Sigmoid colon (tissue), 7 donors: ENCODE data around the gene UBE2J1. TPM values are rescaled to one million over a fixed set of nuclear protein-coding genes. Genes with fewer than 3 reads are reported as not detected.

ENCODE experiments used
- DNase-seq: peaks from one replicate; pipeline ENCODE4 v3.0.0-alpha.2; 2019
- H3K27ac ChIP-seq, 4 donors: fragments of 200-600 bp; sonication (generic); one replicate each; pipeline ENCODE4 v1.5.1; 2016 to 2019; ENCODE audit warnings: mild to moderate bottlenecking in 1 of 4
- H3K27me3 ChIP-seq, 3 donors: fragments of 200-600 bp; sonication (generic); one replicate each; pipeline ENCODE4 v1.5.1; 2019; ENCODE audit warnings: mild to moderate bottlenecking in 1 of 3
- H3K36me3 ChIP-seq, 4 donors: fragments of 200-600 bp; sonication (generic); one replicate each; pipeline ENCODE4 v1.5.1; 2016 to 2019
- H3K4me1 ChIP-seq, 4 donors: fragments of 200-600 bp; sonication (generic); one replicate each; pipeline ENCODE4 v1.5.1; 2017 to 2019
- H3K4me3 ChIP-seq, 4 donors: fragments of 200-600 bp; sonication (generic); one replicate each; pipeline ENCODE4 v1.5.1; 2017 to 2019; ENCODE audit warnings: mild to moderate bottlenecking in 2 of 4, moderate library complexity in 1 of 4
- H3K9me3 ChIP-seq, 4 donors: fragments of 200-600 bp in 3 of 4; sonication (generic) in 3 of 4; one replicate each; pipeline versions ENCODE4 v1.5.1 to v1.6.1; 2013 to 2019
- EP300 ChIP-seq, 4 donors: sonication (generic); formaldehyde crosslinking; IDR thresholded peaks; one replicate each; pipeline ENCODE4 v1.6.1; 2017; ENCODE audit warnings: antibody characterized with exemption in 4 of 4
- POLR2A ChIP-seq, 2 donors: fragments of 450-650 bp; IDR thresholded peaks; one replicate each; pipeline ENCODE4 v1.6.1; 2016; ENCODE audit warnings: antibody characterized with exemption in 2 of 2, mild to moderate bottlenecking in 2 of 2, moderate library complexity in 2 of 2
- POLR2AphosphoS5 ChIP-seq, 4 donors: sonication (generic); formaldehyde crosslinking; IDR thresholded peaks; one replicate each; pipeline ENCODE4 v1.6.1; 2017; ENCODE audit warnings: antibody characterized with exemption in 4 of 4
- WGBS, 2 donors: extraction: QIAGEN DNeasy Blood & Tissue Kit; methylation state at CpG; one replicate each; pipeline ENCODE4 v1.1.7; 2013; 5-methylcytosine and 5-hydroxymethylcytosine counted together
- intact Hi-C: fragments of 100-400 bp; cut with DNase I; formaldehyde crosslinking; loops from one replicate; pipeline ENCODE4 v1.15.1; 2023
- polyA plus RNA-seq, 3 donors: library from polyadenylated mRNA; stranded (reverse); fragments of 200-250 nt; gene quantifications; one replicate each; pipeline ENCODE4 v1.2.3, GENCODE V29; 2013
- total RNA-seq, 4 donors: library from RNA; depleted of rRNA; stranded (reverse); fragments of >200 nt; gene quantifications; one replicate each; pipeline ENCODE4 v1.1.0, GENCODE V29; 2016
- TF ChIP-seq, protein P1 (sequence below), 4 experiments: fragments of 450-650 bp in 3 of 4; fragments of 200-600 bp in 1 of 4; IDR thresholded peaks; one replicate each; pipeline ENCODE4 v1.5.1; 2016 to 2019; ENCODE audit warnings: antibody characterized with exemption in 4 of 4, mild to moderate bottlenecking in 3 of 4, moderate library complexity in 2 of 4
- donor health status: healthy with polysubstance abuse.
- donor health status: Bipolar disorder and iron deficiency.
- donor health status: healthy.

Gene UBE2J1
- total and polyA plus RNA-seq, 7 donors: 29.5 to 50.4 (median 34.3) TPM

DNA sequence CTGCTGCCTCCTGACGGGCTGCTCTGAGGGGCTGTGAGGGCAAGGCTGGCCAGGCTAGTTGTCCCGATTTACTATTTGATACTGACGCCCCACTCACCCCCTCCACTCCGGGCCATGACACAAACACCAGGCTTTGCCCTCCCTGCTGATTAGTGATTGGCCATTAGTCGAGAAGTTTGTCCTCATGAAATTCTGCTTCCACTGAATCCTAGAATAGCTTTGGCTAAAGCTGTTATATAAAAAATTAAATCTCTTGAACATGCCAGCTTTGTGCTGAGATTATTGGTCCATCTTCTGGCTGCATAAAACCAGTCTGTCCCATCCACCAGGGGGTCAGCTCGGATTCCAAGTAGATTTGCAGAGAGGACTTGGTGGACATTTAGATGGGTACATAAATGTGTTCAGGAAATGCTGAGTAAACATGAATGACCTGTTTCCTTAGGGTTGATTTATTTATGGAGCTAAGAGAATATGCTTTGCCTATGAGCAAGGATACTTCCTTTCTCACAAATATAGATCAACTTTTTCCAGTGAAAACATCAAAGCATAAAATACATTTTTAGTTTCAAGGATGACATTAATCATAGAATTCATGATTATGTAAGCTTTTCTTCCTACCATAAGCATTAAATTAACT lies 37.2 kb downstream of the UBE2J1 start, which contains the start of gene GABRR2:
Gene GABRR2, minus strand, starts transcription at position 51 of the 637 bp plus-strand sequence. CDS start 134 bp downstream, outside the sequence.
- DNase-seq: no peak
- WGBS, 2 donors: 95 to 96% methylated on average over 6 of the region's 6 CpGs
- peaks cover 0 to 25% (median 23%) of the 10 kb centered on the region in 4 donors for H3K4me1 ChIP-seq
- intact Hi-C loops: no loop called here
- H3K27me3 ChIP-seq: no peaks in the 10 kb centered on the region
- H3K36me3 ChIP-seq: no peaks in the 10 kb centered on the region
- TF ChIP-seq EP300 (IDR thresholded peaks at IDR 0.05): no peak
- TF ChIP-seq POLR2A (IDR thresholded peaks at IDR 0.05): no peak
- TF ChIP-seq POLR2AphosphoS5 (IDR thresholded peaks at IDR 0.05): no peak
- TF ChIP-seq, protein P1, sequence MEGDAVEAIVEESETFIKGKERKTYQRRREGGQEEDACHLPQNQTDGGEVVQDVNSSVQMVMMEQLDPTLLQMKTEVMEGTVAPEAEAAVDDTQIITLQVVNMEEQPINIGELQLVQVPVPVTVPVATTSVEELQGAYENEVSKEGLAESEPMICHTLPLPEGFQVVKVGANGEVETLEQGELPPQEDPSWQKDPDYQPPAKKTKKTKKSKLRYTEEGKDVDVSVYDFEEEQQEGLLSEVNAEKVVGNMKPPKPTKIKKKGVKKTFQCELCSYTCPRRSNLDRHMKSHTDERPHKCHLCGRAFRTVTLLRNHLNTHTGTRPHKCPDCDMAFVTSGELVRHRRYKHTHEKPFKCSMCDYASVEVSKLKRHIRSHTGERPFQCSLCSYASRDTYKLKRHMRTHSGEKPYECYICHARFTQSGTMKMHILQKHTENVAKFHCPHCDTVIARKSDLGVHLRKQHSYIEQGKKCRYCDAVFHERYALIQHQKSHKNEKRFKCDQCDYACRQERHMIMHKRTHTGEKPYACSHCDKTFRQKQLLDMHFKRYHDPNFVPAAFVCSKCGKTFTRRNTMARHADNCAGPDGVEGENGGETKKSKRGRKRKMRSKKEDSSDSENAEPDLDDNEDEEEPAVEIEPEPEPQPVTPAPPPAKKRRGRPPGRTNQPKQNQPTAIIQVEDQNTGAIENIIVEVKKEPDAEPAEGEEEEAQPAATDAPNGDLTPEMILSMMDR (IDR thresholded peaks at IDR 0.05): no peak
- no peak within 1 kb of the TSS for H3K4me3 ChIP-seq
- H3K9me3 ChIP-seq: no peaks in the 10 kb centered on the region
- no peak within 1 kb of the TSS for H3K27ac ChIP-seq

DNA sequence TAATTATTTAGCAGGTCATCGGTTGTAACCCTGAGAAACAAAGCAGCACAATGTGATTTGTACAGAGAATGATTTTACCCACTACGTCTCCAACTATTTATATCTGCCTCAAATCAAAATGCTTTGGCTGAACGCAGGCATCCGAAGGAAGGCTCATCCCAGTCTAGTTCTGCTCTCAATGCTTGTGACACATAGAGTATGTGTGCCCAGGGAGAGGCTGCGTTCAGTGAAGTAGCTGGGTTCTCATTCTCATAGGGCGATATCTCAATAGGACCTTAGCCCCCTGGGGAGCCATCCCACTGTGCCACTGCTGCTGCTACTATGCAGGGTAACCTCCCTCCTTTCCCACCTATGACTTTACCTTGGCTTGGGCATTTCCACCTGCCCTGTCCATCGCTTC lies 37.8 kb downstream of the UBE2J1 start:
- Histone ChIP-seq H3K9me3 (no peaks in the 10 kb centered on the region), H3K4me1 (peaks cover 0 to 25% (median 23%) of the 10 kb centered on the region in 4 donors), H3K4me3 (no peak overlapping the region), H3K27ac (no peak overlapping the region), H3K27me3 (no peaks in the 10 kb centered on the region), H3K36me3 (no peaks in the 10 kb centered on the region)
- WGBS, 2 donors: 91 to 98% methylated on average over 7 of the region's 7 CpGs
- no peak for DNase-seq
- TF ChIP-seq EP300 (IDR thresholded peaks at IDR 0.05) (no peak), POLR2A (IDR thresholded peaks at IDR 0.05) (no peak), POLR2AphosphoS5 (IDR thresholded peaks at IDR 0.05) (no peak)
- TF ChIP-seq, protein P1 (IDR thresholded peaks at IDR 0.05): no peak
- intact Hi-C loops: loop anchor here (5.0 kb wide), 1 partner anchor 53 kb away; no protein-coding TSS in a partner anchor

DNA sequence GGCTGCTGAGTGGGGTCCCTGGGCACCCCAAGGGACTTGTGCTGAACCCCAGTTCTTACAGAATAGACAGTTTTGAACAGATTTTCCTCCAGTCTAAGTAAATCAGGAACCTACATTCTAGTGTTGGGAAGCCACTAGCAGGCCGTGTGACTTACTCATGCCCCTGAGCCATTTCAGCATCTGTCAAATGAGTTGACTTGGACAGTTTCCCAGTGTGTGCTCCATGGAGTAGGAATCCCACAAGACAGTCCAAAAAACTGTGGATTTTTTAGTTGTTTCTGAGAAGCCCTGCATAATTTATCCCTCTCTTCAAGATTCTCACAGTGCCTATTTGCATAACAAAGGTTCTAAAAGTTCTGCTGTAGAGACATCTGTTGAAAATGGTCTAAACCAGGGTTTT lies 39.5 kb downstream of the UBE2J1 start:
- 68 to 74% methylated on average over 1 of the region's 1 CpG for WGBS, 2 donors
- DNase-seq: no peak
- no peak for TF ChIP-seq EP300 (IDR thresholded peaks at IDR 0.05)
- no peak for TF ChIP-seq POLR2AphosphoS5 (IDR thresholded peaks at IDR 0.05)
- TF ChIP-seq, protein P1 (IDR thresholded peaks at IDR 0.05): no peak
- no peak for TF ChIP-seq POLR2A (IDR thresholded peaks at IDR 0.05)
- H3K4me3 ChIP-seq: no peak overlapping the region
- H3K36me3 ChIP-seq: no peaks in the 10 kb centered on the region
- intact Hi-C loops: loop anchor here (5.0 kb wide), 1 partner anchor 54 kb away; no protein-coding TSS in a partner anchor
- H3K27me3 ChIP-seq: no peaks in the 10 kb centered on the region
- peaks cover 0 to 25% (median 23%) of the 10 kb centered on the region in 4 donors for H3K4me1 ChIP-seq
- no peaks in the 10 kb centered on the region for H3K9me3 ChIP-seq
- peak overlapping the region; percentile 24 to 73 (median 66) for H3K27ac ChIP-seq

DNA sequence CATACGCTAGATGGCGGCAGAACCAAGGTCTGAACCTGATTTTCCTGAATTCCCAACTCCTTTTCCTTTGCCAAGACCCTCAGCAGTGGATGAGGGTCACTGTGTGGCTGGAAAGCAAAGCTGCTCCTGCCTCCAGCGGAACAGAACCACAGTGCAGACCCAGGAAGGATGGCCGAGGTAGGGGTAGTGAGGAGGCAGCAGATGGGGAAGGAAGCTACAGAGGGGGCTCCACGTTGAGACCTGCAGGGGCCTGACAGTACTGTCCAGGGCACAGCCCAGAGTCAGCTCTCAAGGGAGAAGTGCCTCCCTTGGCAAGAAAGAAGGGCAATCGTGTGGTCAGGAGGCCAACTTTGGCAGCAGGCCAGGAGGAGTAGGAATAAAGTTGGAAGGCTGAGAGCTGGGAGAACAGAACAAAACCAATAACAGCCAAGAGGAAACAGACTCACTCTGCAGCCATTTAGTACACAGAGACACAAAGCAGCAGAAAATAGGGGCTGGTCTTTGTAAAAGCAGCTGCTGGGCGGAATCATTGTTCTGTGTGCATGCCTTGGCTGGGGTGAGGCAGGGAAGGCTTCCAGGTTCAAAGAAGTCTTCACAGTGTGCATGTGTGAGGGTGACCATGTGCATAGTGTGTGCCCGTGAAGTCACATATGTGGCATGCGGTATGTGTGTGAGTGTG lies 40.5 kb downstream of the UBE2J1 start:
- H3K36me3 ChIP-seq: no peaks in the 10 kb centered on the region
- DNase-seq: peak; percentile 86
- TF ChIP-seq, protein P1 (IDR thresholded peaks at IDR 0.05): peak in 2 of 4 experiments; percentile 45 to 53
- no peak for TF ChIP-seq EP300 (IDR thresholded peaks at IDR 0.05)
- peak in 1 of 4 donors; percentile 24 for TF ChIP-seq POLR2AphosphoS5 (IDR thresholded peaks at IDR 0.05)
- no peak for TF ChIP-seq POLR2A (IDR thresholded peaks at IDR 0.05)
- H3K4me1 ChIP-seq: peaks cover 0 to 25% (median 23%) of the 10 kb centered on the region in 4 donors
- peak overlapping the region; percentile 24 to 73 (median 66) for H3K27ac ChIP-seq
- 49 to 55% methylated on average over 9 of the region's 9 CpGs for WGBS, 2 donors
- intact Hi-C loops: loop anchor here (5.0 kb wide), 1 partner anchor 55 kb away; no protein-coding TSS in a partner anchor
- H3K4me3 ChIP-seq: peak overlapping the region in 3 of 4 donors; percentile 9 to 13 (median 9)
- no peaks in the 10 kb centered on the region for H3K9me3 ChIP-seq
- no peaks in the 10 kb centered on the region for H3K27me3 ChIP-seq
